Spleen (tissue), 7 donors: ENCODE measurements around the gene MYO1D.

Experiments used
- CTCF ChIP-seq, 11 experiments: fragments of 200-600 bp in 7 of 11; fragments of 450-650 bp in 4 of 11; sonication (generic) in 4 of 11; IDR thresholded peaks in 8 of 11; conservative IDR thresholded peaks in 3 of 11; 1 replicate in 7 of 11; 2 replicates in 4 of 11; pipeline versions ENCODE4 v1.4.0 to v1.8.0; 2016 to 2021; ENCODE audit warnings: antibody characterized with exemption in 11 of 11, inconsistent platforms in 4 of 11, mild to moderate bottlenecking in 1 of 11
- POLR2A ChIP-seq, 3 donors: fragments of 450-650 bp; IDR thresholded peaks; one replicate each; pipeline ENCODE4 v1.5.1; 2017; ENCODE audit warnings: antibody characterized with exemption in 3 of 3, mild to moderate bottlenecking in 1 of 3
- donor health status: DM: no; HTN: no; CAD: no; lungs with moderate emphysema.
- donor health status: DM: no; HTN: no; CAD: no.
- donor health status: DM: no; HTN: no; CAD: no.

GRCh38 chr17:32696426-32696825 is 180.5 kb downstream of the MYO1D start:
- TF ChIP-seq POLR2A (IDR thresholded peaks at IDR 0.05) (no peak), CTCF (IDR thresholded peaks at IDR 0.05 in 8 of 11, conservative IDR thresholded peaks at IDR 0.05 in 3 of 11) (no peak)
